Panc1 (cell line): Measurements from ENCODE around the gene GSG1L. TPM values are rescaled to one million over a fixed set of nuclear protein-coding genes. Genes with fewer than 3 reads are reported as not detected.

Experiments
- ATAC-seq: fragments of 200-7000 bp; cut with Tn5 transposase; 2 replicates; pipeline ENCODE4 v1.9.1; 2020; ENCODE audit warnings: mild to moderate bottlenecking, moderate library complexity
- BruUV-seq: library from RNA; stranded (reverse); fragments of 400-500 nt; replicated peaks from 2 replicates; lab custom pipeline; 2021; lab: Mats Ljungman, UMichigan
- CTCF ChIA-PET: fragments of 300-600 bp; sonication (Branson Sonifier 250); formaldehyde crosslinking; loops from one replicate; lab custom pipeline; 2022; ENCODE audit warnings: antibody characterized with exemption; lab: Charles Lee
- POLR2A ChIA-PET: fragments of 300-600 bp; sonication (Branson Sonifier 250); formaldehyde crosslinking; loops from one replicate; lab custom pipeline; 2022; ENCODE audit warnings: antibody characterized with exemption; lab: Charles Lee
- DNase-seq: peaks from one replicate; pipeline ENCODE4 v3.0.0-alpha.2; 2010; ENCODE audit warnings: low read depth, low spot score
- H3K27ac ChIP-seq: 2 replicates; pipeline ENCODE4 v1.5.1; 2011; ENCODE audit warnings: mild to moderate bottlenecking, low read length, inconsistent platforms
- H3K27me3 ChIP-seq: fragments of 200-500 bp; sonication (Bioruptor generic); 2 replicates; pipeline ENCODE4 v1.6.0; 2014; ENCODE audit warnings: low read length, inconsistent platforms; ENCODE audit not compliant: control insufficient read depth, insufficient read depth
- H3K36me3 ChIP-seq: fragments of 200-500 bp; sonication (Bioruptor generic); 2 replicates; pipeline ENCODE4 v1.5.1; 2014; ENCODE audit warnings: inconsistent platforms, mild to moderate bottlenecking, low read length, moderate library complexity; ENCODE audit not compliant: control insufficient read depth, insufficient read depth
- H3K4me1 ChIP-seq: 2 replicates; pipeline ENCODE4 v1.5.1; 2011; ENCODE audit warnings: inconsistent platforms, mild to moderate bottlenecking, low read length, moderate library complexity; ENCODE audit not compliant: control insufficient read depth, insufficient read depth
- H3K4me3 ChIP-seq, 2 experiments: 2 replicates each; pipeline ENCODE4 v1.5.1; 2011 to 2012; ENCODE audit warnings: low read depth in 2 of 2, low read length in 2 of 2, mild to moderate bottlenecking in 2 of 2, inconsistent platforms in 1 of 2, moderate library complexity in 1 of 2
- H3K9me3 ChIP-seq: fragments of 200-500 bp; sonication (Bioruptor generic); 2 replicates; pipeline ENCODE4 v1.5.1; 2014; ENCODE audit warnings: low read depth, mild to moderate bottlenecking, inconsistent platforms, low read length, moderate library complexity; ENCODE audit not compliant: control insufficient read depth, insufficient read depth
- CTCF ChIP-seq: fragments of 450-650 bp; IDR thresholded peaks from 2 replicates; pipeline ENCODE4 v1.5.1; 2017; ENCODE audit warnings: mild to moderate bottlenecking
- POLR2AphosphoS5 ChIP-seq: IDR thresholded peaks from 2 replicates; pipeline ENCODE4 v1.6.1; 2012; ENCODE audit warnings: mild to moderate bottlenecking, low read depth, low read length, moderate library complexity
- REST ChIP-seq, 2 experiments: IDR thresholded peaks; 2 replicates each; pipeline ENCODE4 v1.6.1; 2011 to 2012; ENCODE audit warnings: low read depth in 2 of 2, control low read depth in 1 of 2, low read length in 1 of 2, mild to moderate bottlenecking in 1 of 2, moderate library complexity in 1 of 2; ENCODE audit not compliant: insufficient read depth in 1 of 2
- SIN3A ChIP-seq: IDR thresholded peaks from 2 replicates; pipeline ENCODE4 v1.6.1; 2012; ENCODE audit warnings: low read depth, mild to moderate bottlenecking, low read length, moderate library complexity, borderline replicate concordance; ENCODE audit not compliant: insufficient read depth
- TCF7L2 ChIP-seq: IDR thresholded peaks from 2 replicates; pipeline ENCODE4 v1.6.1; 2011; ENCODE audit warnings: mild to moderate bottlenecking, low read depth, low read length, inconsistent platforms
- in situ Hi-C: cut with HindIII; loops from 2 replicates; pipeline ENCODE4 v1.10.0; 2016; ENCODE audit warnings: low sequenced_read_pairs, low pct_unique_long_range_greater_than_20kb
- intact Hi-C: fragments of 100-400 bp; cut with micrococcal nuclease; formaldehyde crosslinking; loops from one replicate; pipeline ENCODE4 v1.10.0; 2022; ENCODE audit not compliant: unreplicated experiment
- total RNA-seq: library from RNA; stranded (reverse); gene quantifications from one replicate; pipeline ENCODE4 v1.2.1, GENCODE V29; 2021; ENCODE audit not compliant: unreplicated experiment

The GSG1L gene
- total RNA-seq, 1 experiment from 2014 or later: 0.08 TPM

GRCh38 chr16:28040039-28040438 lies 23.5 kb downstream of the GSG1L start:
- Histone ChIP-seq H3K9me3 (no peaks in the 10 kb centered on the region), H3K36me3 (no peaks in the 10 kb centered on the region), H3K4me3 (no peak overlapping the region), H3K4me1 (peaks cover 4% of the 10 kb centered on the region; the same call in 1 of the 2 replicates), H3K27me3 (peaks cover 3% of the 10 kb centered on the region; the same call in 1 of the 2 replicates), H3K27ac (no peak overlapping the region)
- intact Hi-C loops (no loop called here), in situ Hi-C loops (no loop called here)
- BruUV-seq: no TSS peak
- no peak for DNase-seq
- no peak for ATAC-seq
- ChIA-PET CTCF (no interaction called here), POLR2A (no interaction called here)
- TF ChIP-seq CTCF: no peak
- TF ChIP-seq REST (IDR thresholded peaks at IDR 0.05; ENCODE audit: insufficient read depth in 1 of 2, low read depth in 2 of 2, low read length in 1 of 2): no peak
- no peak for TF ChIP-seq TCF7L2
- TF ChIP-seq POLR2AphosphoS5: no peak
- TF ChIP-seq SIN3A: no peak

GRCh38 chr16:28039493-28039892 lies 24.0 kb downstream of the GSG1L start:
- DNase-seq (no peak), ATAC-seq (no peak)
- ChIA-PET POLR2A (no interaction called here), CTCF (no interaction called here)
- no peaks in the 10 kb centered on the region for H3K9me3 ChIP-seq
- H3K27me3 ChIP-seq: peaks cover 4% of the 10 kb centered on the region; the same call in 1 of the 2 replicates
- no peak for TF ChIP-seq TCF7L2
- TF ChIP-seq REST (IDR thresholded peaks at IDR 0.05; ENCODE audit: insufficient read depth in 1 of 2, low read depth in 2 of 2, low read length in 1 of 2): no peak
- TF ChIP-seq SIN3A: no peak
- no peak for TF ChIP-seq POLR2AphosphoS5
- no peak for TF ChIP-seq CTCF
- no peak overlapping the region for H3K4me3 ChIP-seq
- no peaks in the 10 kb centered on the region for H3K36me3 ChIP-seq
- BruUV-seq: no TSS peak
- in situ Hi-C loops (no loop called here), intact Hi-C loops (no loop called here)
- H3K27ac ChIP-seq: no peak overlapping the region
- peaks cover 4% of the 10 kb centered on the region; the same call in 1 of the 2 replicates for H3K4me1 ChIP-seq
